ENCODE results near the gene THSD7A. TPM values are rescaled to one million over a fixed set of nuclear protein-coding genes. Genes with fewer than 3 reads are reported as not detected.

THSD7A gene
- total and polyA plus RNA-seq, 2 of the 4 experiments (the other 2 are of a cell fraction) = 0.02 to 0.18 TPM

- in situ Hi-C loops (cut with MboI; ENCODE audit: low sequenced_read_pairs) = no loop called here
- CTCF ChIA-PET = interaction anchor here (0.6 kb wide), 1 partner anchor 12 kb away, joined by 3 read pairs; no protein-coding TSS in a partner anchor
- H3K36me3 ChIP-seq (ENCODE audit: control insufficient read depth, insufficient read depth, low read length) = no peaks in the 10 kb centered on the region
Measured at GRCh38 chr7:11516328-11516727, 315.7 kb downstream of the THSD7A start.

More at GRCh38 chr7:11516328-11516727, 315.7 kb downstream of the THSD7A start:
- POLR2A ChIA-PET (ENCODE audit: unreplicated experiment) = no interaction called here
- no peak overlapping the region for H3K4me2 ChIP-seq (ENCODE audit: low read depth, low read length)
- H2BK20ac ChIP-seq (ENCODE audit: low read depth, low read length) = no peak overlapping the region
- H3K9ac ChIP-seq (ENCODE audit: low read depth, low read length) = no peak overlapping the region
- no peaks in the 10 kb centered on the region for H3K9me1 ChIP-seq (ENCODE audit: insufficient read depth, low read length)
- no peak overlapping the region for H4K91ac ChIP-seq (ENCODE audit: insufficient read depth, low read depth, low read length)
- no peak overlapping the region for H4K5ac ChIP-seq (ENCODE audit: low read depth, low read length)
- H2AK9ac ChIP-seq (replicated peaks; ENCODE audit: low read depth, low read length, poor library complexity) = no peak overlapping the region
- no peaks in the 10 kb centered on the region for H3K4me1 ChIP-seq (ENCODE audit: control insufficient read depth, insufficient read depth, low read length)
- no peak overlapping the region for H2AFZ ChIP-seq (replicated peaks; ENCODE audit: low read length, poor library complexity)
- no peak overlapping the region for H2BK15ac ChIP-seq (ENCODE audit: low read depth, low read length)
- H3K4ac ChIP-seq (ENCODE audit: low read depth, low read length) = no peak overlapping the region
- H2AK5ac ChIP-seq (ENCODE audit: low read depth, low read length) = no peak overlapping the region
- BruUV-seq (replicated peaks) = no TSS peak
- H3K14ac ChIP-seq (replicated peaks; ENCODE audit: low read depth, low read length) = no peak overlapping the region
- no peak overlapping the region for H3K56ac ChIP-seq (ENCODE audit: extremely low read depth, insufficient read depth, low read length)
- no peak overlapping the region for H3K23ac ChIP-seq (ENCODE audit: low read depth, low read length)
- no peak overlapping the region for H2BK120ac ChIP-seq (ENCODE audit: low read depth, low read length)
- no peaks in the 10 kb centered on the region for H3K9me3 ChIP-seq (ENCODE audit: control insufficient read depth, insufficient read depth, low read length)
- DNase-seq (no peak), ATAC-seq (ENCODE audit: low read depth) (no peak)
- intact Hi-C loops (cut with micrococcal nuclease) = loop anchor here (10.0 kb wide), 1 partner anchor 62 kb away; no protein-coding TSS in a partner anchor
- no peak overlapping the region for H4K8ac ChIP-seq (ENCODE audit: low read depth in 2 of 2, low read length in 2 of 2)
- no CpG with 5 or more reads among the region's 3 CpGs for WGBS, 2 experiments (ENCODE audit: extremely low coverage in 2 of 2, insufficient read length in 1 of 2)
- H3K27ac ChIP-seq (ENCODE audit: insufficient read depth, low read length) = no peak overlapping the region
- no peak overlapping the region for H3K4me3 ChIP-seq (ENCODE audit: insufficient read depth, low read depth, low read length)
- dilution Hi-C loops (cut with HindIII; ENCODE audit: low sequenced_read_pairs, unreplicated experiment) = no loop called here
- TF ChIP-seq ELK1 (IDR thresholded peaks at IDR 0.05; ENCODE audit: borderline replicate concordance, low read depth, low read length) (no peak), RFX5 (IDR thresholded peaks at IDR 0.05; ENCODE audit: low read depth, low read length) (no peak), MXI1 (IDR thresholded peaks at IDR 0.05; ENCODE audit: borderline replicate concordance, low read depth, low read length) (no peak), BHLHE40 (IDR thresholded peaks at IDR 0.05; ENCODE audit: low read depth, low read length) (no peak), CTCF (conservative IDR thresholded peaks at IDR 0.05; ENCODE audit: low read depth, low read length) (no peak), MAZ (IDR thresholded peaks at IDR 0.05; ENCODE audit: borderline replicate concordance, low read depth, low read length) (no peak), RCOR1 (IDR thresholded peaks at IDR 0.05; ENCODE audit: insufficient replicate concordance, low read length) (no peak), SMC3 (IDR thresholded peaks at IDR 0.05; ENCODE audit: low read depth, low read length) (no peak), USF2 (IDR thresholded peaks at IDR 0.05; ENCODE audit: low read depth, low read length) (no peak), CHD1 (IDR thresholded peaks at IDR 0.05; ENCODE audit: low read depth, low read length) (no peak), FOS (IDR thresholded peaks at IDR 0.05; ENCODE audit: low read depth, low read length) (no peak), RAD21 (IDR thresholded peaks at IDR 0.05; ENCODE audit: low read length) (no peak), POLR2A (IDR thresholded peaks at IDR 0.05; ENCODE audit: low read depth, low read length) (no peak), NFE2L2 (IDR thresholded peaks at IDR 0.05; ENCODE audit: low read depth, low read length) (no peak), CEBPB (IDR thresholded peaks at IDR 0.05; ENCODE audit: low read depth, low read length) (no peak), MAFK (IDR thresholded peaks at IDR 0.05; ENCODE audit: low read depth, low read length) (no peak)
- H2BK5ac ChIP-seq (ENCODE audit: low read depth, low read length, poor library complexity, severe bottlenecking) = no peak overlapping the region
- H3K18ac ChIP-seq (ENCODE audit: low read depth, low read length) = no peak overlapping the region
- H3K79me1 ChIP-seq (ENCODE audit: low read depth in 1 of 2, low read length in 2 of 2) = no peaks in the 10 kb centered on the region
- no peaks in the 10 kb centered on the region for H3K27me3 ChIP-seq (ENCODE audit: control insufficient read depth, insufficient read depth, low read length)
- no peaks in the 10 kb centered on the region for H4K20me1 ChIP-seq (ENCODE audit: insufficient read depth, low read length)

Data from IMR-90 (cell line).